Forelimb muscle (tissue), 1 donor: ENCODE data around the gene LRRFIP1. TPM values are rescaled to one million over a fixed set of nuclear protein-coding genes. Genes with fewer than 3 reads are reported as not detected.

Source experiments
- DNase-seq: peaks from one replicate; pipeline ENCODE4 v3.0.0-alpha.2; 2013; ENCODE audit warnings: low read depth
- polyA plus RNA-seq: library from polyadenylated mRNA; unstranded; fragments of 120-200 nt; gene quantifications from one replicate; pipeline ENCODE4 v1.2.1, GENCODE V29; 2013; ENCODE audit not compliant: insufficient read length

LRRFIP1 gene
- polyA plus RNA-seq, 1 donor = 168 TPM

DNA sequence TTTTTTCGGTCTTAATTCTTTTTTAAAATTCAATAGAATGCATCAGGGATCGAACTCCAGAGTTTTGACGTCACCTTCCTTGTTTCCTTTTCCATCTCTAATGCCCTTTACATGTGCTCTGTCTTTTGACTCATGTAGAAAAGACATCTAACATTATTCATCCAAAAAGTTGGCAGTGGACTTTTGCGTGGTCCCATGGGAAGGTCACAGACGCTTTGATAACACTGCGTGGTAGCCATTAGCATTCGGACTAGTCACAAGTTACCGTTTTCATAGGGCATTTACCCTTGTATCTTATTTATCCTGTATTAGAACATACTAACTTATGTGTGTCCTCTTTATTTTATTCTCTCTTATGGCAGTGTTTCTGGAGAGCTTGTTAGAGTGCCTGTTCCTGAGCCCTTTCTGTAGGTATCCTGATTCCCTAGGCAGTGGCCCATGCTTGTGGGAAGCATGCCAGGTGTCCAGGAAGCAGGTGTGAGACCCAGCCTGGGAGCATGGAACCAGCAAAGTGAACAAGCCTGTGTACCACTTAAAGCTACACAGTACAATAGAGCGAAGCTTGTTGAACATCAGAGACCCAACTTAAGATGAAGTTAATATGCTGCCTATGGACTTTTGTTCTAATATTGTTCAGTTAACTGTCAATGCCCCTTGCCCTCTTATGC is 97.6 kb downstream of the LRRFIP1 start:
- no peak for DNase-seq

GRCh38 chr2:237725661-237726060 is 98.3 kb downstream of the LRRFIP1 start:
- no peak for DNase-seq

GRCh38 chr2:237726401-237726830 is 99.0 kb downstream of the LRRFIP1 start:
- DNase-seq = peak; percentile 60

GRCh38 chr2:237727363-237727762 is 100.0 kb downstream of the LRRFIP1 start:
- no peak for DNase-seq

DNA sequence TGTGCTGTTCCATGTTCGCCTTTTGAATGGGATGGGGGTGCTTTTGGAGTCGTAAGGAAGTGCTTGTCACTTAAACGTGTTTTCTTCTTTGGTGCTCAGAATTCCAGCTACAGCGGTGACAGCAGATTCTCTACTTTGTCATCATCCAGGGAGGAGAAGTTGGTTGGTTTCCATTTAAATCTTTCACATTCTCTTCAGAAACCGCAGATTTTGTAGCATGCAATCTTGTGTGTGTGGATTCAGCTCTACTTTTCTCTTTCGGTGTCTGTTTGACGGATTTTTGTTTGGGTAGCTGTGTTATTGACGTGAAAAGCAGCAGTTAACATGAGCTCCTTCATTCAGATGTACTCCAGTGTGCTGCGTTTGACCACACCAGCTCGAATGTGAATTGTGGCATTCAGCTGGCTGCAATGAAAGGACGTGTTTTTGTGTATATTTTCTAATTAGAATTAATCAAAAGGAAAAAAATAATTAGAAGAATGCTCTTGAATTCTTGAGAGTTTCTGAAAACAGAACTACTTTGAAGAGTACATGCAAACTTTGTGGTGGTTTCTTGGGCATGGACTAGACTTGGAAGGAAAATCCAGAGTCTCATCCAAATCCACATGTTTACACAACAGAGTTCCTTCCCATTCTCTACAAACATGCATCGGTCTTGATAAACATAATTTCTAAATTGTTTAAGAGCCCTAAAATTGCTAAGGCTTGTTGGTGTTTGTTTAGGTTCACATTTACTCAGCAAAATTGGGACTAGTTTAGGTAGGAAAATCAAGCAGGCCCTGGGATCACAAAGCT is 102.5 kb downstream of the LRRFIP1 start:
- no peak for DNase-seq

DNA sequence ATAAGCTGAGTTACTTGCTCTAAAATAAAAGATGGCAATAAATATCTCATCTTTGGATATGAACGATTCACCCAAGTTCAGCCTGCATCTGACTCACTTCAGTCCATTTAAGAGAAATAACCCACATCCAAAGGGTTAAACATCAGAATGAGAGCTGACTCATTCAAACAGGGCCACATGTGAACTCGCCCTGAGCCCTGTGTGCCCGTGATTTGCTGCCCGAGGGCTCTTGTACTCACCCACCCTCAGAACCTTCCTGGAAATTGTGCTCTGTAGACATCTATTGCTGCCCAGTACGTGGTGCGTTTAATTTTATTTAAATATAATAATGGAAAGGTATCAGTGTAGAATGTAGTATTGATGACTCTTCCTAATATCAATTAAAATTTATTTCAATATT is 104.3 kb downstream of the LRRFIP1 start:
- no peak for DNase-seq

DNA sequence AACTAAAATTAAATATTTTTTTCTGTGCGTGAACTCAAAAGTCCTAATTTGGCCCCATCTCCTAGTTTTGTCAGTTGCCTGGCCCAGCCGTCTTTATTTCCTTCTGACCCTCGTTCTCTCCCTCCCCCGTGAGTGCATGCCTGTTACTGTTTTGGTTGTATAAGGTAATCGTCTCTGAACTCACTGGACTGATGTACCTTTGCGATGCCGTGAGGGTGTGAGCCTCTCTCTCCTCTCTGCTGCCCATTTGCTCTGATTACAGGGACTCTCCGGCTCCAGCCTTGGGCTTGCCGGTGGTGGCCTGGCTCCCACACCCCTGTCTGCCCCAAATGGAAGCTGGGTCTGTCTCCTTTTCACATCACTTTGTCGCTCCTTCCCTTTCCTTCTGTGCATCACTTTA is 104.7 kb downstream of the LRRFIP1 start:
- no peak for DNase-seq

- DNase-seq = no peak
These were observed 105.5 kb downstream of the LRRFIP1 start for GRCh38 chr2:237732790-237733381.

DNA sequence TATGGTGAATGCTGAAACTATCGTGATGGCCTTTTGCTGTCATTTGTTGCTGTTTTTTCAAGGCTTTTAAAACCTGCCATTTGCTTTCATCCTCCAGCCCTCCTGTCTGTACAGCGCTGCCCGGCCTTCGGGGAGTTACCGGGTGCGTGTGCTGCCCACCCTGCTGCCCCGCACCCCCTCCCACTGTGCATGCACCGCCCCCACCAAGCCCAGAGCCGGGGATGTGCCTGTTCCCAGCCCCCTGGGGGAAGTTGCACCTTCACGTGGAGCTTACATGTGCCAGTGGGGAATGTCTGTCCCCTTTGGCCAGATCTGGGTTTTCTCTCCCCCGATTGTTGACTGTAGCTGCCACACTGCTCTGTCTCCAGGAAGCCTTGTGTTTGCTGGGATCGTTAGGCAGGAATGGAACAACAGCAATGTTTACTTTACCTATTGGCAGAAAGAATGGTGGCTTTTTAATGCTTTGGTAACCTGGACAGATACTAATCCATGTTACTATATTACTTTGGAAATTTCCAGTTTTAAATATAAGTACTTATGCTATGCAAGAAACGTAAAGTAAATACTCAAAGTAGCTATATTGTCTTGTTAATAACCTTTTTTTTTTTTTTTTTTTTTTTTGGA is 106.4 kb downstream of the LRRFIP1 start:
- DNase-seq = no peak

DNA sequence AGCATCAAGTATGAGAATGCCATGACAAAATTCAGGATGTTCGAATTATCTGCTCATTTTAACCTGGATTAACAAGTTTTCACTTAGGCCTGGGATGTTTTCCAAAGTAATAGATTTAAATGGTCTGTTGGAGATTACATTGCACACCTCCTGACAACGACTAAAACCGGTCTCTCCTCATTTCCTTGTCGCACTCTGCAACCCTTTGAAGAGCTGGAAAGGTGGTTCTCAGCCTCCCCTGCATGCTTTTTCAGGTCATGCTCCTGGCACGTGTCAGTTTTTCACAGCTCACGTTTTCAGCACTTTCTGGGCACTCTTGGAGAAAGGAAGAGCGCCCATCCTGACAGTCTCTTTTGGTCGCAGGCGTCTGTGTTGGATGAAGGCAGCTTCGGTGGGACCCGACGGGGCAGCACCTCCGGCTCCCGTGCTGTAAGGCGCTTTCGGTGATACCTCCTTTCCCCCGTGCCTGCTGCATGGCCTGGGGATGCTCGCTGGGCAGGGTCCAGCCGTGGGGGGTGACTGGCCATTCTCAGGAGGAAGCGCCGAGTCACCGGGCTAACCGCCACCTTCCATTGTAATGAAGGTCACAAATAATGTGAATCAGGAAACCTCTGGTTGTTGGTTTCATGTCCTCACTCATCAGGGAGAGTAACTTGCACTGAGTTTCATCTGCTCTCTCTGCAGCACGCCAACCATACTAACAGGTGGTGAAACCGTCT is 107.7 kb downstream of the LRRFIP1 start:
- no peak for DNase-seq

DNA sequence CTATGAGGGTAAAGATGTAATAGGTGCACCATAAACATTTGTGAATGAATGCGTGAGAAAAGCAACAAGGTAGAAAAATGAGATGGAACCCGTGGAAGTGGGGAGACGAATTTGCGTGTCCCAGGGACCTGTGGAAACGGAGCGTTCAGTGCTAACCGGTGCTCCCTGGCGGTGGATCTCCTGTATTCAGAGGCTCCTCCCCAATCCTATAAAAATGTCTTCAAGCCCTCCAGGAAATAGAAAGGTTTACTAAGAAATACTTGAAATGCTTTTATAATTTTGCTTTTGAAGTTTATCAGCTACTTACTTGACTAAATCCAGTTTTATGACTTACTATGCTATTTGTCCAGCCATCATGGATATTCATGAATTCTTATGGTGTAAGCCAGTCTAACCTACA is 108.4 kb downstream of the LRRFIP1 start:
- no peak for DNase-seq

- DNase-seq = no peak
These were observed 109.4 kb downstream of the LRRFIP1 start for GRCh38 chr2:237736783-237737182.

DNA sequence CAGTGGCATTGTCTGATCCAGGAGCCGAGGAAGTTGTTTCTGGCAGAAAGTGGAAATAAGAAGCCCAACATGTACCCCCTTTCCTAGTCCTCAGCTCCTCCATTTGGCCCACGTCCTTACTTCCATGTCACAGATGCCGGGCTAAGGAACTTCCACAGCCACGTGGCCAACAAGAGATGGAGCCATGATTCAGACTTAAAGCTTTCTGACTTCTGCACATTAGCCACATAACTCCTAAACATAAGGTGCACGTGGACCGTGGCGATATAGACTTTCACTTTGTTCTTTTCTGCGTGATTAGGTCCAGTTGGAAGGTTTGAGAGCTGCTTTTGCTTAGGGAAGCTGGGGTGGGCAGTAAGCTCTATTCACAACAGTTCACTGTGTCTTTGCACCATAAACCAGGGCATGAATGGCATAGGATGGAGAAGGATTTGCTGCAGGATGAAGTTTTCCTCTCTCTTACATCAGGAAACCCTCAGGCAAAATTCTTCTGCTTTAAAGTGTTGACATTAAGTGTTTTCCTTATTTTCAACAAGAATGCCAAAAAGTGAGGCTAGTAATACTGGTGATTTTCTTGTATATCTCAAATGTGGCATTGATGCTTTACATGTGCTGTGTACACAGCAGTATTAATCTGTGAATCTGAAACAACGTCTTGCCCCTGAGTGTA is 109.9 kb downstream of the LRRFIP1 start:
- no peak for DNase-seq

DNA sequence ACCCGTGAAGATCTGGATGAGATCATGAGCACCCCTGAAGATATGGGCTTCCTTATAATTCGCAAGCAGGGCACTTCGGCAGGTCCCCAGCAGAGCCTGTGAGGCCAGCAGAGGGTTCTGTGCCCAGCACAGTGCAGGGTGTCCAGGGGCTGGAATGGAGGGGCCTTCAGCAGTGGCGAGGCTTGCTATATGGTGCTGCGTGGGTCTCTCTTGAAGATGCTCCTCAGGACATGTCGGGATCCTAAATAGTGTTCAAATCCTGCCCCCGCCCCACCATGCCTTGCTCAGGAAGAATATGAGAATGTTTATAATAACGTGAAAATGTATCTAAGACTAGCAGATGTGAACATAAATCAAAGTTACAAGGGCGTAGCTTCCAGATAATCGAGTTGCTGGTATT is 110.9 kb downstream of the LRRFIP1 start:
- DNase-seq = no peak

DNA sequence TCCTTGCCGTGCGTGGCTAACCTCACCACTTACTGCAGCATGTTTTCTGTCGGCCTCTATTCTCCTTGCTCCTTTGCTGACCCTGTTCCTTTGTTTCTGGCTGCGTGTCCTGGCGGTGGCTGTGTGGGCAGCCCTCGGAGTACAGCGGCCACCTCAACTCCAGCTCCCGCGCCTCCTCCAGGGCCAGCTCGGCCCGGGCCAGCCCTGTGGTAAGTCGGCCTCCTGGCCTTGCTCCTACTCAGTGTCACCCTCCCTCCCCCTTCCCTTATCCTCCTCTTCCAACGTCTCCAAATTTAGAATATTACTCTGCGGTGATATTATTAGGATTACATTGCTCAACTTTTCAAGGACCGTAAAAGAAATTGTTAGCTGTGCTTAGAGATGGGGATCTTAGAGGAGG is 111.7 kb downstream of the LRRFIP1 start:
- DNase-seq = no peak

- no peak for DNase-seq
These were observed 114.8 kb downstream of the LRRFIP1 start for GRCh38 chr2:237742191-237742590.

GRCh38 chr2:237742614-237743013 is 115.2 kb downstream of the LRRFIP1 start:
- DNase-seq = no peak

DNA sequence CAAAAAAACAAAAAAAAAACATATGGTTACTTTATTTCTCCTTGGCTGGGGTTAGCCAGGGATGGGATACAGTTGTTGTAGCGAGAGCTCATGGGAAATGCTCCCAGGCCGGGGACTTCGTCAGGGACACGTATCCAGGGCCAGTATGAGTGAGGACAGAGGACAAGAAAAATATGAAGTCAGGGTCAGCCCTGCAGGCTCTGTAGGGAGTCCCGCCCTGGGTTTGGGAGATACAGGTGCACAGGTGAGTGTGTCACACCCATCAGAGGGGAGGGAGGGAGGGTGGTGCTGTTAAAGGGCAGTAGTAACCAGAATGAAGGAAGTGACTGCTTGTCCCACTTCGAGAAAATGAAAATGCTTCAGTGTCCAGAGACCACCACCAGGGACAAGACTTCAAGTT is 115.6 kb downstream of the LRRFIP1 start:
- DNase-seq = no peak

- DNase-seq = no peak
These were observed 116.3 kb downstream of the LRRFIP1 start for GRCh38 chr2:237743561-237744269.

GRCh38 chr2:237744270-237744612 is 116.9 kb downstream of the LRRFIP1 start:
- no peak for DNase-seq
